Esophagus (tissue), 2 donors: ENCODE measurements around the gene HORMAD1. TPM values are rescaled to one million over a fixed set of nuclear protein-coding genes. Genes with fewer than 3 reads are reported as not detected.

Experiments used
- H3K27ac ChIP-seq, 2 donors: one replicate each; pipeline ENCODE4 v1.5.1; 2013; ENCODE audit warnings: low read depth in 2 of 2, mild to moderate bottlenecking in 2 of 2, inconsistent platforms in 1 of 2, low read length in 1 of 2, moderate library complexity in 1 of 2
- H3K27me3 ChIP-seq, 2 donors: one replicate each; pipeline ENCODE4 v1.6.1; 2013; ENCODE audit warnings: low read length in 2 of 2, control low read depth in 1 of 2, mild to moderate bottlenecking in 1 of 2; ENCODE audit not compliant: insufficient read depth in 2 of 2, control insufficient read depth in 1 of 2
- H3K36me3 ChIP-seq, 2 donors: one replicate each; pipeline ENCODE4 v1.6.1; 2013; ENCODE audit warnings: low read length in 1 of 2; ENCODE audit not compliant: control insufficient read depth in 2 of 2, insufficient read depth in 2 of 2
- H3K4me1 ChIP-seq, 2 donors: one replicate each; pipeline ENCODE4 v1.6.1; 2013; ENCODE audit warnings: low read length in 1 of 2; ENCODE audit not compliant: control insufficient read depth in 2 of 2, insufficient read depth in 2 of 2
- H3K4me3 ChIP-seq, 2 donors: one replicate each; pipeline ENCODE4 v1.5.1; 2013; ENCODE audit warnings: low read length in 2 of 2, mild to moderate bottlenecking in 2 of 2, low read depth in 1 of 2, moderate library complexity in 1 of 2
- H3K9me3 ChIP-seq, 2 donors: one replicate each; pipeline ENCODE4 v1.6.1; 2013; ENCODE audit warnings: mild to moderate bottlenecking in 2 of 2, low read depth in 1 of 2, low read length in 1 of 2, moderate library complexity in 1 of 2; ENCODE audit not compliant: control insufficient read depth in 2 of 2, insufficient read depth in 1 of 2
- WGBS, 2 donors: extraction: QIAGEN DNeasy Blood & Tissue Kit; methylation state at CpG; one replicate each; pipeline ENCODE4 v1.1.7; 2013; 5-methylcytosine and 5-hydroxymethylcytosine counted together
- polyA plus RNA-seq, 2 donors: library from polyadenylated mRNA; stranded (reverse); fragments of 200-250 nt; gene quantifications; one replicate each; pipeline ENCODE4 v1.2.3, GENCODE V29; 2013
- donor health status: healthy with polysubstance abuse.
- donor health status: Bipolar disorder and iron deficiency.

HORMAD1 gene
- polyA plus RNA-seq, 2 donors: 3.8 TPM; not detected in 1

DNA sequence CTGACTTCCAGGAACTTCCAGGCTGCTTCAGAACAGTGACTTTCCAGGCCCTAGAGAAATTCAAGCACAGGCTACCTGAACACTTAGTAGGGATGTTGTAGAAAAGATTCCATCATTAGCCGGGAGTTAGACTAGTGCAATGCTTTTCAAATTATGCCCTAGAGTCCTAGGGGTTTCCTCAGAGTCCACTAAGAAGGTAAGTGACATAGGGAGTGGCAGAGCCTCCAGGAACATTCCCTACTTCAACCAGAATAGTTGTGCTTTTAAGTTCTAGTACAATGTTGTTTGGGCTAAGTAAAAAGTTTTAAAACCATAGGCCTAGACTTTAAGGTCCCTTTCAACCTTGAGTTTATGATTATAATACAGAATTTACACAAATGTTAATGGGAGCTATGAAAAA, 14.6 kb downstream of the HORMAD1 start:
- H3K9me3 ChIP-seq: no peaks in the 10 kb centered on the region
- no peaks in the 10 kb centered on the region for H3K4me1 ChIP-seq
- H3K27ac ChIP-seq: no peak overlapping the region
- no peaks in the 10 kb centered on the region for H3K27me3 ChIP-seq
- H3K36me3 ChIP-seq: no peaks in the 10 kb centered on the region
- no peak overlapping the region for H3K4me3 ChIP-seq
- 92 to 97% methylated on average over 1 of the region's 1 CpG for WGBS, 2 donors

DNA sequence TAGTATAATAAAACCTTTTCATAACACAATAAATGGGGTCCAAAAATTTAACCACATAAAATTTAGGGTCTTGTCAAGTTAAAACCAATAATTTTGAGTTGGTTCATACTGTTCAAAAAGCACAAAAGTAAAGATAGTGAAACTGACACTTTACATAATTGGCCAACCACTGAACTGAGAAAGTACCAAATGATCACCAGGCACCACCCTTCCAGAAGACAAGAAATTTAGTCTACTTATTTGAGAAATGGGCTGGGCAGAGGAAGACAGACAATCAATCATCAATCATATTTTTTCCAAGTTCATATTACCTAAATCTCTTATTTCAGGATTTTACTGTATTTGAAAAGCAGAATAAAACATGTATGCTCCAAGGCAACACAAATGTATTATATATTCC, 17.3 kb downstream of the HORMAD1 start:
- no peaks in the 10 kb centered on the region for H3K9me3 ChIP-seq
- H3K36me3 ChIP-seq: no peaks in the 10 kb centered on the region
- no peak overlapping the region for H3K27ac ChIP-seq
- no peaks in the 10 kb centered on the region for H3K27me3 ChIP-seq
- no peaks in the 10 kb centered on the region for H3K4me1 ChIP-seq
- H3K4me3 ChIP-seq: no peak overlapping the region

DNA sequence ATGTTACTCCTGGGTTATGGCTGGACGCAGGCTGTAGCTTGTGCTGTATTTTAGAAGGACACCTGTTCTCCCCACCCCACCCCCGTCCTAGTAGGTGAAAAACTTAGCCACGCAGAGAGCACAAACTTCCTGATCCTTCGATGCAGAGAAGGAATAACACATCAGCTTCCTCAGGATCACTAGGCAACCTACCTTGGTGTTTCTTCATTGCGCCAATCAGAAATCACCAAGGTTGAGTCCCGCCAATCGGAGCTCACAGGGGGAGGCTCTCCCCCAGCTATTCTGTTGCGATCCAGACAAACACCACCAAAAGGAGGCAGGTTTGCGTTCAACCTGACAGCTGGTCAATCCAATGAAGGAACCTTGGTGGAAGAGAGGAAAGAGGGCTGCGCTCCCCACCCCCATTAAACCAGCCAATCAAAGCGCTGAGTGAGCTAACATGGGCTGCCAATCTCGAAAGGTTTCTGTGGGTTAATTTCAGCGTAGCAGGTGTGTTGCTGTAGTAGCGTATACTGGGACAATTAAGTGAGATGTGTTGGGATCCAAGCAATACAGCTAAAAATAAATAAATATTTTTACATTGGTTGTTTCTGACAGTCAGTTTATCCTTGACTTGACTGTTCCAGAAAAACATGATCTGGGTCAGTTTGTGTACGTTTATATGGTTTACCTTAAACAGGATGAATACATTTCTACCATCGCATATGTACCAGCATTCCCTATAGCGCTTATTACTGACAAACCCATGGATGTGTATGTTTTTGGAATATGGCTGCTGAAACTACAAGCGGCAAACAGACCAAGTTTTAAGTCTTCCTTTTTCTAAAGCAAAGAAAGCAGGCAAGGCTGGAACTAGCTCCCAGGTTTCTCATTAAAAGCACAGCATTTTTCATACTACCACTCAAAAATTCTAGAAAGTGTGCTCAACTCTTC, 23.4 kb downstream of the HORMAD1 start, which contains the start of gene GOLPH3L:
GOLPH3L (minus strand) TSS at position 160 of the 933 bp plus-strand sequence. CDS start 2,316 bp downstream, outside the sequence.
- peak within 1 kb of the TSS; percentile 81 to 93 for H3K27ac ChIP-seq
- no peaks in the 10 kb centered on the region for H3K36me3 ChIP-seq
- no peaks in the 10 kb centered on the region for H3K9me3 ChIP-seq
- whole genome bisulfite sequencing, 2 donors: 1 to 3% methylated on average over 18 of the region's 18 CpGs
- H3K4me1 ChIP-seq: no peaks in the 10 kb centered on the region
- H3K4me3 ChIP-seq: peak within 1 kb of the TSS; percentile 52 to 87
- H3K27me3 ChIP-seq: no peaks in the 10 kb centered on the region

DNA sequence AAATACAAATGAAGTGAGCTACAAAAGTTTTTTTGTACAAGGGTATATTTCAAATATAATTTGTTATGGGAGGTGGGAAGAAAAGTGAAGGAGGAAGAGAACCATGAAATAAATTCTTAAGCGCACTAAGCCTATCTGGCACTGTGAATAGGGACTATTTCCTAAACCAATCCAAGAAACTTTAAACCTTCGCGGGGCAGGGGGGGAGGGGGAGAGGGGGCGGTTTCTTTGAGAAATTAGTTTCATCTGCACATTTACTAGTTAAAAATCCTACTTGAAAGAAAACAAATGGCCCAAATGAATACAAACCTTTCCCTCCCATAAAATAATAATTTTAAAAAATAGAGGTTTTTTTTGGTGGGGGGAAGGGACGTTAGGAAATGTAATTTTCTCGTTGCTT, 24.1 kb downstream of the HORMAD1 start:
- peak overlapping the region; percentile 75 to 93 for H3K27ac ChIP-seq
- H3K27me3 ChIP-seq: no peaks in the 10 kb centered on the region
- no peaks in the 10 kb centered on the region for H3K4me1 ChIP-seq
- H3K36me3 ChIP-seq: no peaks in the 10 kb centered on the region
- 1 to 3% methylated on average over 6 of the region's 6 CpGs for WGBS, 2 donors
- no peaks in the 10 kb centered on the region for H3K9me3 ChIP-seq
- H3K4me3 ChIP-seq: peak overlapping the region; percentile 52 to 87

DNA sequence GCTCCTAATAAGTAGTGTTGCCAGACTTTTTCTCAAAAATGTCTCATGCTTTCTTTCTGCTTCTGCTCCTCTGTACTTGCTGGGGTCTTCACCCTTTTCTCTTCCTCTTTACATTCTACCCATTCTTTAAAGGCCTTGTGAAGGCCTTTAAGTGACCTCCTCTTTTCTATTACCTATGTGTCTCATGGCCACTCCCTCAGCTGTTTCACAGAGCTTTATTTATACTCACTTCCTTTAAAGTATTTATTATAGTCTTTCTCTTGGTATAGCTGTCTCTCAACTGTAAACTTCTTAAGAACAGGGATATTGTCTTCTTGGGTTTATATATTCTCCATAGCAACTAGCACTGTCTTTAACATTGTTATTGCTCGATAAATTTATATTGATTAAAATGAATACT, 24.5 kb downstream of the HORMAD1 start:
- Histone ChIP-seq H3K9me3 (no peaks in the 10 kb centered on the region), H3K4me1 (no peaks in the 10 kb centered on the region), H3K36me3 (no peaks in the 10 kb centered on the region), H3K4me3 (peak overlapping the region in 1 of 2 donors; percentile 87), H3K27ac (peak overlapping the region in 1 of 2 donors; percentile 53), H3K27me3 (no peaks in the 10 kb centered on the region)
- 14 to 15% methylated on average over 1 of the region's 1 CpG for WGBS, 2 donors

DNA sequence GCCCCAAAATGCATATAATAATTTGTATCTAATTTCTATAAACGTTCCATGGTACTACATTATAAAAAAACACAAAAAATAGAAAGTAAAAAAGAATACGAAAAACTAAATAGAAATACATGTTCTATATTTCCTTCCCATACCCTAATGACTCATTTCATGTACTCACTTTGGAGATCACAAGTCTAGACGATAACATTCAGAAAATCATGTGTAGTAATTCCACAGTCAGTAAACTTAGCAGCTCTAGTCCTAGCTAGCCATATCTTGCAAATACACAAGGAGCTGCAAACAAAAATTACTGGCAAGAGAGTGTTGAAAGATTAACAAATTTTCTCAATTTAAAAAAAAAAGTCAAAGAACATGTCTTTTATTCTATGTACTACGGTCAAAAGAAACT, 25.1 kb downstream of the HORMAD1 start:
- WGBS, 2 donors: 53 to 57% methylated on average over 4 of the region's 4 CpGs
- H3K9me3 ChIP-seq: no peaks in the 10 kb centered on the region
- H3K27ac ChIP-seq: peak overlapping the region in 1 of 2 donors; percentile 4
- H3K36me3 ChIP-seq: no peaks in the 10 kb centered on the region
- H3K4me1 ChIP-seq: no peaks in the 10 kb centered on the region
- H3K27me3 ChIP-seq: no peaks in the 10 kb centered on the region
- peak overlapping the region in 1 of 2 donors; percentile 39 for H3K4me3 ChIP-seq

DNA sequence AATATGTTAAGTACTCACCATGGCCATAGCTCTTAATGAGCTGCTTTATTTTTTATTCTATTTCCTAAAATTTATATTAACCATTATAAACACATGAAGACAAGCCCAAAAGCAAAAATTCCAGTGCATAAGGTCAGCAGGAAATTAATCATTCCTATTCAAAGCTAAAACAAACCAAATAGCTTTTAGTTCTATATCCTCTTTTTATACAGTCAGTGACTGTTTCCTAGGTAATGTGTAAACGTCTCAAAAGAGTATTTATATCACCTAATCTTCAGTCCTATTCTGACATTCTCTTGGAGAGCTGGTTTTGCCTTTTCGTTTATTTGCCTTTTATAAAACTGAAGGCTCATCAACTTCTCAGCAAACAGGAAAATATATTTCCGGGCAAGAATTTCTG, 28.0 kb downstream of the HORMAD1 start:
- Histone ChIP-seq H3K27ac (no peak overlapping the region), H3K4me1 (no peaks in the 10 kb centered on the region), H3K4me3 (no peak overlapping the region), H3K36me3 (peaks cover 0 to 3% of the 10 kb centered on the region in 2 donors), H3K27me3 (no peaks in the 10 kb centered on the region), H3K9me3 (no peaks in the 10 kb centered on the region)
- 32 to 34% methylated on average over 3 of the region's 3 CpGs for WGBS, 2 donors

DNA sequence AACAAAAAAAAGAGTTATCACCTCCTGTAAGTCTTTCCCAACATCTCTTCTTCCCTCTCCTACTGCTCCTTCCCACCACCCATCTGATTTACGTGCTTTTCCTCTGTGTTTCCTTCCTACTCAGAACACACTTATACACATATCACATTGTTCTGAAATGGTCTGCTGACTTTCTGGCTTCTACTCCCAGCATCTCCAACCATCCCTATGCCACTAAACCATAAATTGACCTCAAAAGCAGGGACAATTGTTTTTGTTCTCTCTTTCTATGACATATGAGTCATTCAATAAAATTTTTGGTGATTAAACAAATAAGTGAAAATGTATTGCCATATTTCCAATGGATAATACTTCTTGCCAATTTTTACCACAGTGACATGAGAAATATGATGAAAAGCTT, 31.9 kb downstream of the HORMAD1 start:
- Histone ChIP-seq H3K4me3 (no peak overlapping the region), H3K9me3 (no peaks in the 10 kb centered on the region), H3K4me1 (no peaks in the 10 kb centered on the region), H3K36me3 (peaks cover 0 to 8% of the 10 kb centered on the region in 2 donors), H3K27ac (no peak overlapping the region), H3K27me3 (no peaks in the 10 kb centered on the region)
- WGBS, 2 donors: 86 to 96% methylated on average over 1 of the region's 1 CpG

DNA sequence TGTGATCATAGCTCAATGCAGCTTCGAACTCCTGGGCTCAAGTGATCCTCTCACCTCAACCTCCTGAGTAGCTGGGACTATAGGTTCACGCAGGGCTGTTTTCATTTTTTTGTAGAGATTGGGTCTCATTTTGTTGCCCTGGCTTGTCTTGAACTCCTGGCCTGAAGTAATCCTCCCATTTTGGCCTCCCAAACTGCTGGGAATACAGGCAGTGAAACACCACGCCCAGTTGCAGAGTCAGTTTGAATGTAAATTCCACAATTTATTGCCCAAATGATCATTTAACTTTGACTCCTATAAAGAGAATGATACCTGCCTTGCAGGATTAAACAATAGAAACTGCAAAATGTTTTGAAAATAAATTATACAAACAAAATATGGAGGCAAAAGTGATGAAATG, 34.4 kb downstream of the HORMAD1 start:
- H3K4me3 ChIP-seq: no peak overlapping the region
- no peak overlapping the region for H3K27ac ChIP-seq
- WGBS, 2 donors: 94 to 98% methylated on average over 3 of the region's 3 CpGs
- no peaks in the 10 kb centered on the region for H3K27me3 ChIP-seq
- no peaks in the 10 kb centered on the region for H3K4me1 ChIP-seq
- no peaks in the 10 kb centered on the region for H3K9me3 ChIP-seq
- H3K36me3 ChIP-seq: peaks cover 3 to 8% of the 10 kb centered on the region in 2 donors

DNA sequence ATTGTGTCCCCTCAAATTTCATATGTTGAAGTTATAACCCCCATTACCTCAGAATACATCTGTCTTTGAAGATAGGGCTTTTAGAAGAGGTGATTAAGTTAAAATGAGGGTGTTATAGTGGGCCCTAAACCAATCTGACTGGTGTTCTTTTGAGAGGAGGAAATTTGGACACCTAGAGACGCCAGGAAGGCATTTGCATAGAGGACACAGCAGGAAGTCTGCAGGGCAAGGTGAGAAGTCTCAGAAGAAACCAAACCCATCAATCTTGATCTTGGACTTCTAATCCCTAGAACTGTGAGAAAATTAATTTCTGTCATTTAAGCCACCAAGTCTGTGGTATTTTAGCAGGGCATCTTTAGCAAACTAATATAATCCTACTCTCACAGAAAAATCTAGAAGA, 36.8 kb downstream of the HORMAD1 start:
- Histone ChIP-seq H3K4me1 (no peaks in the 10 kb centered on the region), H3K27me3 (no peaks in the 10 kb centered on the region), H3K27ac (no peak overlapping the region), H3K4me3 (no peak overlapping the region), H3K9me3 (no peaks in the 10 kb centered on the region), H3K36me3 (peaks cover 3 to 8% of the 10 kb centered on the region in 2 donors)
- WGBS, 2 donors: 49 to 66% methylated on average over 1 of the region's 1 CpG
